ENCODE measurements around the gene HSF2BP. TPM values are rescaled to one million over a fixed set of nuclear protein-coding genes. Genes with fewer than 3 reads are reported as not detected.

HSF2BP gene
- polyA plus RNA-seq, 1 of the 3 experiments (the other 2 are of a cell fraction) = 1.1 TPM

- DNase-seq = no peak
- 90% methylated on average over 8 of the region's 8 CpGs for WGBS (ENCODE audit: low lambda C conversion rate)
- POLR2A ChIA-PET = no interaction called here
Measured at GRCh38 chr21:43613755-43614638, 45.3 kb downstream of the HSF2BP start.

GRCh38 chr21:43611598-43612369, 47.5 kb downstream of the HSF2BP start:
- ChIA-PET CTCF (interaction anchor here (0.7 to 3.9 kb wide), 18 partner anchors 9 to 409 kb away, joined by 3 to 30 read pairs (median 4); no protein-coding TSS in a partner anchor), POLR2A (no interaction called here)
- Histone ChIP-seq H3K4me1 (ENCODE audit: control insufficient read depth in 1 of 2, insufficient read depth in 2 of 2, low read depth in 1 of 2, low read length in 1 of 2) (peaks cover 11 to 13% of the 10 kb centered on the region in 2 experiments; a peak in 2 of 4 replicates), H4K20me1 (ENCODE audit: insufficient read depth) (no peaks in the 10 kb centered on the region), H3K9me3 (no peaks in the 10 kb centered on the region), H3K27me3 (ENCODE audit: insufficient read depth) (no peaks in the 10 kb centered on the region), H3K36me3 (replicated peaks in 1 of 2; ENCODE audit: control insufficient read depth in 1 of 2, insufficient read depth in 2 of 2, low read length in 1 of 2) (no peaks in the 10 kb centered on the region), H3K27ac (ENCODE audit: low read depth in 2 of 2, low read length in 1 of 2) (no peak overlapping the region), H3K79me2 (ENCODE audit: insufficient read depth) (no peaks in the 10 kb centered on the region), H3K9ac (no peak overlapping the region), H3K9me2 (no peaks in the 10 kb centered on the region), H3K4me2 (no peak overlapping the region), H3F3A (replicated peaks; ENCODE audit: insufficient read depth) (peaks cover 11% of the 10 kb centered on the region), H2AFZ (ENCODE audit: low read depth) (peak overlapping the region; percentile 20), H3K4me3 (ENCODE audit: low read depth in 2 of 2, low read length in 1 of 2) (no peak overlapping the region; a peak in 1 of 4 replicates)
- DNase-seq = peak; percentile 73
- 42% methylated on average over 8 of the region's 8 CpGs for WGBS (ENCODE audit: low lambda C conversion rate)
- TF ChIP-seq GATA2 (CRISPR knock-in tag; IDR thresholded peaks at IDR 0.05) = no peak
- TF ChIP-seq, protein P1, sequence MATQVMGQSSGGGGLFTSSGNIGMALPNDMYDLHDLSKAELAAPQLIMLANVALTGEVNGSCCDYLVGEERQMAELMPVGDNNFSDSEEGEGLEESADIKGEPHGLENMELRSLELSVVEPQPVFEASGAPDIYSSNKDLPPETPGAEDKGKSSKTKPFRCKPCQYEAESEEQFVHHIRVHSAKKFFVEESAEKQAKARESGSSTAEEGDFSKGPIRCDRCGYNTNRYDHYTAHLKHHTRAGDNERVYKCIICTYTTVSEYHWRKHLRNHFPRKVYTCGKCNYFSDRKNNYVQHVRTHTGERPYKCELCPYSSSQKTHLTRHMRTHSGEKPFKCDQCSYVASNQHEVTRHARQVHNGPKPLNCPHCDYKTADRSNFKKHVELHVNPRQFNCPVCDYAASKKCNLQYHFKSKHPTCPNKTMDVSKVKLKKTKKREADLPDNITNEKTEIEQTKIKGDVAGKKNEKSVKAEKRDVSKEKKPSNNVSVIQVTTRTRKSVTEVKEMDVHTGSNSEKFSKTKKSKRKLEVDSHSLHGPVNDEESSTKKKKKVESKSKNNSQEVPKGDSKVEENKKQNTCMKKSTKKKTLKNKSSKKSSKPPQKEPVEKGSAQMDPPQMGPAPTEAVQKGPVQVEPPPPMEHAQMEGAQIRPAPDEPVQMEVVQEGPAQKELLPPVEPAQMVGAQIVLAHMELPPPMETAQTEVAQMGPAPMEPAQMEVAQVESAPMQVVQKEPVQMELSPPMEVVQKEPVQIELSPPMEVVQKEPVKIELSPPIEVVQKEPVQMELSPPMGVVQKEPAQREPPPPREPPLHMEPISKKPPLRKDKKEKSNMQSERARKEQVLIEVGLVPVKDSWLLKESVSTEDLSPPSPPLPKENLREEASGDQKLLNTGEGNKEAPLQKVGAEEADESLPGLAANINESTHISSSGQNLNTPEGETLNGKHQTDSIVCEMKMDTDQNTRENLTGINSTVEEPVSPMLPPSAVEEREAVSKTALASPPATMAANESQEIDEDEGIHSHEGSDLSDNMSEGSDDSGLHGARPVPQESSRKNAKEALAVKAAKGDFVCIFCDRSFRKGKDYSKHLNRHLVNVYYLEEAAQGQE (IDR thresholded peaks at IDR 0.05; ENCODE audit: low read depth, low read length) = no peak
- TF ChIP-seq YY1 (IDR thresholded peaks at IDR 0.05; ENCODE audit: low read depth) = no peak
- TF ChIP-seq SMC3 (IDR thresholded peaks at IDR 0.05; ENCODE audit: low read depth, low read length) = peak; percentile 76
- TF ChIP-seq NFIC (IDR thresholded peaks at IDR 0.05; ENCODE audit: borderline replicate concordance) = 0 out of 2 replicates have a peak, but pooled peaks have one; percentile 23
- TF ChIP-seq MEF2A (IDR thresholded peaks at IDR 0.05; ENCODE audit: borderline replicate concordance, low read depth) = no peak
- peak; percentile 70 for TF ChIP-seq RAD21 (IDR thresholded peaks at IDR 0.05; ENCODE audit: low read length)
- no peak for TF ChIP-seq FOXJ3 (CRISPR knock-in tag; IDR thresholded peaks at IDR 0.05)
- TF ChIP-seq, protein P2, sequence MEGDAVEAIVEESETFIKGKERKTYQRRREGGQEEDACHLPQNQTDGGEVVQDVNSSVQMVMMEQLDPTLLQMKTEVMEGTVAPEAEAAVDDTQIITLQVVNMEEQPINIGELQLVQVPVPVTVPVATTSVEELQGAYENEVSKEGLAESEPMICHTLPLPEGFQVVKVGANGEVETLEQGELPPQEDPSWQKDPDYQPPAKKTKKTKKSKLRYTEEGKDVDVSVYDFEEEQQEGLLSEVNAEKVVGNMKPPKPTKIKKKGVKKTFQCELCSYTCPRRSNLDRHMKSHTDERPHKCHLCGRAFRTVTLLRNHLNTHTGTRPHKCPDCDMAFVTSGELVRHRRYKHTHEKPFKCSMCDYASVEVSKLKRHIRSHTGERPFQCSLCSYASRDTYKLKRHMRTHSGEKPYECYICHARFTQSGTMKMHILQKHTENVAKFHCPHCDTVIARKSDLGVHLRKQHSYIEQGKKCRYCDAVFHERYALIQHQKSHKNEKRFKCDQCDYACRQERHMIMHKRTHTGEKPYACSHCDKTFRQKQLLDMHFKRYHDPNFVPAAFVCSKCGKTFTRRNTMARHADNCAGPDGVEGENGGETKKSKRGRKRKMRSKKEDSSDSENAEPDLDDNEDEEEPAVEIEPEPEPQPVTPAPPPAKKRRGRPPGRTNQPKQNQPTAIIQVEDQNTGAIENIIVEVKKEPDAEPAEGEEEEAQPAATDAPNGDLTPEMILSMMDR (IDR thresholded peaks at IDR 0.05) = peak; percentile 82
- TF ChIP-seq ZBTB33 (IDR thresholded peaks at IDR 0.05; ENCODE audit: borderline replicate concordance, low read depth) = no peak
- TF ChIP-seq EZH2phosphoT487 (IDR thresholded peaks at IDR 0.05; ENCODE audit: borderline replicate concordance, low read depth) = no peak
- no peak for TF ChIP-seq RXRA (IDR thresholded peaks at IDR 0.05; ENCODE audit: borderline replicate concordance, low read depth)
- TF ChIP-seq RCOR1 (IDR thresholded peaks at IDR 0.05; ENCODE audit: low read length) = peak; percentile 33; the same call in 1 of the 2 replicates

More at GRCh38 chr21:43613755-43614638, 45.3 kb downstream of the HSF2BP start:
- H3K79me2 ChIP-seq (ENCODE audit: insufficient read depth) = no peaks in the 10 kb centered on the region
- H4K20me1 ChIP-seq (ENCODE audit: insufficient read depth) = no peaks in the 10 kb centered on the region
- H3K4me1 ChIP-seq (ENCODE audit: control insufficient read depth in 1 of 2, insufficient read depth in 2 of 2, low read depth in 1 of 2, low read length in 1 of 2) = peaks cover 11 to 13% of the 10 kb centered on the region in 2 experiments; a peak in 2 of 4 replicates
- H3F3A ChIP-seq (replicated peaks; ENCODE audit: insufficient read depth) = no peaks in the 10 kb centered on the region
- H3K27me3 ChIP-seq (ENCODE audit: insufficient read depth) = no peaks in the 10 kb centered on the region
- H3K9me3 ChIP-seq = no peaks in the 10 kb centered on the region
- H3K4me2 ChIP-seq = no peak overlapping the region
- H3K9me2 ChIP-seq = no peaks in the 10 kb centered on the region
- H3K27ac ChIP-seq (ENCODE audit: low read depth in 2 of 2, low read length in 1 of 2) = no peak overlapping the region
- no peak overlapping the region for H3K4me3 ChIP-seq (ENCODE audit: low read depth in 2 of 2, low read length in 1 of 2)
- no peaks in the 10 kb centered on the region for H3K36me3 ChIP-seq (replicated peaks in 1 of 2; ENCODE audit: control insufficient read depth in 1 of 2, insufficient read depth in 2 of 2, low read length in 1 of 2)
- no peak overlapping the region for H2AFZ ChIP-seq (ENCODE audit: low read depth)
- no peak for TF ChIP-seq FOXM1 (IDR thresholded peaks at IDR 0.05; ENCODE audit: low read depth)
- TF ChIP-seq FOXJ3 (CRISPR knock-in tag; IDR thresholded peaks at IDR 0.05) = no peak
- TF ChIP-seq JUND (IDR thresholded peaks at IDR 0.05) = no peak
- TF ChIP-seq SIN3A (IDR thresholded peaks at IDR 0.05; ENCODE audit: borderline replicate concordance, low read depth, low read length) = no peak
- no peak for TF ChIP-seq RAD21 (IDR thresholded peaks at IDR 0.05; ENCODE audit: low read length)
- TF ChIP-seq YY1 (IDR thresholded peaks at IDR 0.05; ENCODE audit: low read depth) = no peak
- no peak for TF ChIP-seq GATA2 (CRISPR knock-in tag; IDR thresholded peaks at IDR 0.05)
- no peak overlapping the region for H3K9ac ChIP-seq
- CTCF ChIA-PET = interaction anchor here (3.9 kb wide), 1 partner anchor 32 kb away, joined by 30 read pairs; no protein-coding TSS in a partner anchor
